T-helper 2 cell treated with Interferon-gamma antibody and Interleukin-4, amounts not matched to agents 5 μg/mL and 100 μg/mL, for 36 hours (primary cell): ENCODE measurements around the gene PRELP.

Experiments used
- DNase-seq: peaks from one replicate; pipeline ENCODE4 v3.0.0; 2021; ENCODE audit warnings: low spot score
- H3K27ac Mint-ChIP-seq: one replicate; pipeline ENCODE4 v1.8.0; 2021; ENCODE audit warnings: mild to moderate bottlenecking, mixed read lengths
- H3K27me3 Mint-ChIP-seq: one replicate; pipeline ENCODE4 v1.8.0; 2021; ENCODE audit warnings: low read depth, mixed read lengths
- H3K36me3 Mint-ChIP-seq: one replicate; pipeline ENCODE4 v1.8.0; 2021; ENCODE audit warnings: low read depth, mixed read lengths
- H3K4me1 Mint-ChIP-seq: one replicate; pipeline ENCODE4 v1.8.0; 2021; ENCODE audit warnings: low read depth, mixed read lengths
- H3K4me3 Mint-ChIP-seq: one replicate; pipeline ENCODE4 v1.8.0; 2022; ENCODE audit warnings: mild to moderate bottlenecking, moderate library complexity, mixed read lengths
- H3K9me3 Mint-ChIP-seq: one replicate; pipeline ENCODE4 v1.8.0; 2021; ENCODE audit warnings: mixed read lengths

Gene PRELP

GRCh38 chr1:203477748-203478147 is 2.1 kb downstream of the PRELP start:
- Mint-ChIP-seq H3K27ac (no peak overlapping the region), H3K27me3 (peaks cover 22% of the 10 kb centered on the region), H3K4me1 (peaks cover 3% of the 10 kb centered on the region), H3K36me3 (no peaks in the 10 kb centered on the region), H3K9me3 (no peaks in the 10 kb centered on the region), H3K4me3 (no peak overlapping the region)
- DNase-seq: no peak

GRCh38 chr1:203478231-203478630 is 2.6 kb downstream of the PRELP start:
- H3K27me3 Mint-ChIP-seq: peaks cover 22% of the 10 kb centered on the region
- H3K4me1 Mint-ChIP-seq: peaks cover 3% of the 10 kb centered on the region
- DNase-seq: no peak
- H3K9me3 Mint-ChIP-seq: no peaks in the 10 kb centered on the region
- H3K27ac Mint-ChIP-seq: no peak overlapping the region
- H3K4me3 Mint-ChIP-seq: no peak overlapping the region
- H3K36me3 Mint-ChIP-seq: no peaks in the 10 kb centered on the region

DNA sequence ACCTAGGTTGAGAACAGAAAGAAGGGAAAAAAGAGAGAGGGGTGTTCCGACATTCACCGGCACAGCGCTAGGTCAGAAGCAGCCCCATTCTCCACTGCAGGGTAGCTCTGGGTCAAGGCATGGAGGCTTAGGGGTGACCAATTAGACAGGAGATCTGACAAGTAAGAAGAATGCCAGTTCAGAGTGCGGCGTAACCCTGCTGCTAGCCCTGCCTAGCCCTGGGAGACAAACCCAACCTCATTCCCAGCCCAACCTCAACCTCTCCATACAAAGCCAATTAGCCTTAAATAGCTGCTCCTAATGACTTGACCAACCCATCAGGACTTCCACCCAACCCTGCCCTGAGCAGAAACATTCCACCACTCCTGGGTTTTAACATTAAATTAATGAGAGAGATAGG is 3.4 kb downstream of the PRELP start:
- no peaks in the 10 kb centered on the region for H3K36me3 Mint-ChIP-seq
- peaks cover 3% of the 10 kb centered on the region for H3K4me1 Mint-ChIP-seq
- H3K9me3 Mint-ChIP-seq: no peaks in the 10 kb centered on the region
- no peak overlapping the region for H3K27ac Mint-ChIP-seq
- H3K4me3 Mint-ChIP-seq: no peak overlapping the region
- no peak for DNase-seq
- H3K27me3 Mint-ChIP-seq: peaks cover 18% of the 10 kb centered on the region

DNA sequence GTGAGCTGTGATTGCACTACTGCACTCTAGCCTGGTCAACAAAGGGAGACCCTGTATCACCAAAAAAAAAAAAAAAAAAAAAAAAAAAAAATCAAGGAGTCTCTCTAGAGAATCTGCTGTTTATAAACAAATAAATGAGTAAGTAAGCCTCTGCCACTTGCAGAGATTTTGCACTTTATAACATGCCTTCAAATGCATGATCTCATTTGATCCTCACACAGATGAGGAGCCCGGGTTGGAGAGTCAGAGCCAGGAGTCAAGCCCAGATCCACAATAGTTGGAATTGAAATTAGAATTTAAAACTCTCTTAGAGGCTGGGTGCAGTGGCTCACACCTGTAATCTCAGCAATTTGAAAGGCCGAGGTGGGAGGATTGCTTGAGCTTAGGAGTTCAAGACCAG is 4.0 kb downstream of the PRELP start:
- no peaks in the 10 kb centered on the region for H3K36me3 Mint-ChIP-seq
- no peak overlapping the region for H3K4me3 Mint-ChIP-seq
- H3K27ac Mint-ChIP-seq: no peak overlapping the region
- H3K9me3 Mint-ChIP-seq: no peaks in the 10 kb centered on the region
- peaks cover 3% of the 10 kb centered on the region for H3K4me1 Mint-ChIP-seq
- H3K27me3 Mint-ChIP-seq: peaks cover 18% of the 10 kb centered on the region
- no peak for DNase-seq

GRCh38 chr1:203480084-203480483 is 4.5 kb downstream of the PRELP start:
- peaks cover 3% of the 10 kb centered on the region for H3K4me1 Mint-ChIP-seq
- H3K27ac Mint-ChIP-seq: no peak overlapping the region
- H3K4me3 Mint-ChIP-seq: no peak overlapping the region
- H3K36me3 Mint-ChIP-seq: no peaks in the 10 kb centered on the region
- no peaks in the 10 kb centered on the region for H3K9me3 Mint-ChIP-seq
- no peak for DNase-seq
- peaks cover 17% of the 10 kb centered on the region for H3K27me3 Mint-ChIP-seq

GRCh38 chr1:203480525-203481084 is 5.0 kb downstream of the PRELP start:
- no peaks in the 10 kb centered on the region for H3K36me3 Mint-ChIP-seq
- peaks cover 15% of the 10 kb centered on the region for H3K27me3 Mint-ChIP-seq
- H3K9me3 Mint-ChIP-seq: no peaks in the 10 kb centered on the region
- DNase-seq: no peak
- H3K4me1 Mint-ChIP-seq: peaks cover 3% of the 10 kb centered on the region
- H3K27ac Mint-ChIP-seq: no peak overlapping the region
- H3K4me3 Mint-ChIP-seq: no peak overlapping the region

DNA sequence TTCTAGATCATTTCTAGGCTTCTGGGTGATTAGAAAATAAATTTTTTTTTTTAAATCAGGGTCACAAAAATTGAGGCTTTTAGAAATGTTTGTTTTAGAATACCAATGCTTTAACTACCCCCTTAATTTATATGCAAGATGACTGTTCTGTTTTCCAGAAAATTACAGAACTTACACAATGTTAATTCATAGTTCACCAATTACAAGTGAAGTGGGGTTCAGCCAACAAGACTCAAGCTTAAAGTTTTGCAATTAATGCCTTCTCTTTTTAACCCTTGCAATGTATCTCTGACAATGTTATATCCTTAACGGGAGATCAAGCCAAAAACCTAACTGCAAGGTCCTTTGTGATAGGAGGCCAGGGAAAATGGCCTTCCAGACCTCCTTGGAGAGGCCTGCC is 5.6 kb downstream of the PRELP start:
- no peak overlapping the region for H3K4me3 Mint-ChIP-seq
- no peaks in the 10 kb centered on the region for H3K36me3 Mint-ChIP-seq
- no peaks in the 10 kb centered on the region for H3K9me3 Mint-ChIP-seq
- peaks cover 11% of the 10 kb centered on the region for H3K27me3 Mint-ChIP-seq
- H3K4me1 Mint-ChIP-seq: peaks cover 3% of the 10 kb centered on the region
- DNase-seq: no peak
- no peak overlapping the region for H3K27ac Mint-ChIP-seq

- DNase-seq: no peak
- H3K36me3 Mint-ChIP-seq: no peaks in the 10 kb centered on the region
- H3K4me3 Mint-ChIP-seq: peak overlapping the region; percentile 72
- peaks cover 8% of the 10 kb centered on the region for H3K27me3 Mint-ChIP-seq
- peak overlapping the region; percentile 8 for H3K27ac Mint-ChIP-seq
- H3K4me1 Mint-ChIP-seq: peaks cover 2% of the 10 kb centered on the region
- no peaks in the 10 kb centered on the region for H3K9me3 Mint-ChIP-seq
These were observed 11.2 kb downstream of the PRELP start for GRCh38 chr1:203486618-203487370.

GRCh38 chr1:203488539-203488938 is 12.9 kb downstream of the PRELP start:
- H3K9me3 Mint-ChIP-seq: no peaks in the 10 kb centered on the region
- H3K4me3 Mint-ChIP-seq: no peak overlapping the region
- DNase-seq: no peak
- no peaks in the 10 kb centered on the region for H3K36me3 Mint-ChIP-seq
- peaks cover 2% of the 10 kb centered on the region for H3K4me1 Mint-ChIP-seq
- peaks cover 11% of the 10 kb centered on the region for H3K27me3 Mint-ChIP-seq
- no peak overlapping the region for H3K27ac Mint-ChIP-seq

DNA sequence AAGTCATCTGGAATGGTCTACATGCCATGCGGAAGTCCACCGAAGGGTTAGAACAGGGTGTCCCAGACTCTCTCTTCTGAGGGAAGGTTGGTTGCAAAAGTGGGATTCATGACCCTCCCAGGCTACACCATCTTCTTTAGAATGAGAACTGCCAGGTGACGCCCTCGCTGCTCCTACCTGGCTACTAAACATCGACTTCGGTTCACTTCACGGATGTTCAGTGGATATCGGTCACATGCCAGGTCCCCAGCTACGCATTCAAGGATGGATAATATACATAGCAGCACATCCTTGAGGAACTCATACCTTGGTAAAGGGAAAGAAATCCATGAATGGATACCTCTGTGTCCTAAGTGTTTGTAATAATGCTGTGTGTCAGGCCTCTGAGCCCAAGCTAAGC is 15.0 kb downstream of the PRELP start:
- H3K27me3 Mint-ChIP-seq: peaks cover 13% of the 10 kb centered on the region
- H3K27ac Mint-ChIP-seq: no peak overlapping the region
- no peaks in the 10 kb centered on the region for H3K9me3 Mint-ChIP-seq
- H3K4me3 Mint-ChIP-seq: no peak overlapping the region
- peaks cover 3% of the 10 kb centered on the region for H3K4me1 Mint-ChIP-seq
- H3K36me3 Mint-ChIP-seq: no peaks in the 10 kb centered on the region
- no peak for DNase-seq

- no peaks in the 10 kb centered on the region for H3K9me3 Mint-ChIP-seq
- H3K27ac Mint-ChIP-seq: no peak overlapping the region
- peaks cover 3% of the 10 kb centered on the region for H3K4me1 Mint-ChIP-seq
- no peak overlapping the region for H3K4me3 Mint-ChIP-seq
- no peak for DNase-seq
- no peaks in the 10 kb centered on the region for H3K36me3 Mint-ChIP-seq
- H3K27me3 Mint-ChIP-seq: peaks cover 13% of the 10 kb centered on the region
These were observed 16.1 kb downstream of the PRELP start for GRCh38 chr1:203491664-203492063.

DNA sequence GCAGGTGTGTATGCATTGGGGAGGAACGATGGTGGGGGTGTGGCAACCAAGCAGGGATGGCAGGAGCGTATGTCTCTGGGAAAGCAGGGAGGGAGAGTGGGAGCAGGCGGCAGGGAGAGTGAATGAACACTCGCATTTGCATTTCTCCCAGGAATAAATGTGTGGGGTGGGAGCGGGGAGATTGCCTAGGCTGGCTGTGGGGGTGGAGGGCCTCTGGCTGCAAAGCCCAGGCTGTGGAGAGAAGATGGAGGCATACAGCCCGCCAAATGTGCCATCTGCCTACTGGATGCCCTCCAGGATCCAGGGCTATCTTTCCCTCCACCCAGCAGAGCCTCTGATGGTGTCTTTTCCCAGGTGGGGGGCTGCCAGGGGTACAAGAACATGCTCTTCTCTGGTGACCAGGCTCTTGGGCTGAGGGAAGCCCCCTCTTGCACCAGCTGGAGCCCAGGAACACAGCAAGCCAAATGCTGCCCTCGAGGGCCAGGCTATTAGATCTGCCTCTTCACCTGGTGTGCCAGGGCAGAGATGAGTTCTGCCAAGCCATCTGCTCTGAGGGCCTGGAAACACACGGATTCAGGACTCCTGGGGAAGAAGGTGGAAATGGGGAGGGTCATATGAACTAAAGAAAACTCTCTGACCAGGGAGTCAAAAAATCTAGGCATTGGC is 16.6 kb downstream of the PRELP start:
- Mint-ChIP-seq H3K27me3 (peaks cover 13% of the 10 kb centered on the region), H3K27ac (no peak overlapping the region), H3K36me3 (no peaks in the 10 kb centered on the region), H3K4me3 (no peak overlapping the region), H3K4me1 (peaks cover 3% of the 10 kb centered on the region), H3K9me3 (no peaks in the 10 kb centered on the region)
- DNase-seq: no peak

GRCh38 chr1:203492748-203493130 is 17.1 kb downstream of the PRELP start:
- Mint-ChIP-seq H3K4me3 (no peak overlapping the region), H3K9me3 (no peaks in the 10 kb centered on the region), H3K36me3 (no peaks in the 10 kb centered on the region), H3K27me3 (peaks cover 13% of the 10 kb centered on the region), H3K4me1 (peaks cover 1% of the 10 kb centered on the region), H3K27ac (no peak overlapping the region)
- DNase-seq: no peak

DNA sequence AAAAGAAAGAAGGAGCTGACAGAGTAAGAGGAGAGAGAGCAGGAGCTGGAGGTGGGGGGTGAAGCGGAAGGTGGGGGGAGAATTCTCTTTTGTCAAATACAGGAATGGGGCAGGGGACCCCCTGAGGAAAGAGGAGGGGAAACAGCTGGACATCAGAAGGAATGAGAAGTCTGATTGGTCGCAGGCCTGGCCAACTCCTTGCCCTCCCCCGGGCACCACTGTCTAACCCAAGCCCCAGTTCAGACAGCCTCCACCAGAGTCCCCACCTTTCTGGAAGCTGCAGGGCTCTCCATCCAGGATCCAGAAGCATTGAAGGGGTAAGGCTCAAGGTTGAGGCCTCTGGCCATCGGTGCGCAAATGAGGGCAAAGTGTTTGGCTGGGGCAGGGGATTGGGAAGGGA is 18.3 kb downstream of the PRELP start, which contains the start of gene OPTC:
OPTC (plus strand) TSS at position 253 of the 400 bp plus-strand sequence. CDS start 1,853 bp downstream, outside the sequence.
- Mint-ChIP-seq H3K9me3 (no peaks in the 10 kb centered on the region), H3K36me3 (no peaks in the 10 kb centered on the region), H3K27ac (no peak within 1 kb of the TSS), H3K27me3 (peaks cover 13% of the 10 kb centered on the region), H3K4me3 (no peak within 1 kb of the TSS), H3K4me1 (peaks cover 1% of the 10 kb centered on the region)
- no peak for DNase-seq
